GM06990 (cell line): ENCODE results near the gene SLCO3A1.

Experiments used
- DNase-seq: peaks from one replicate; pipeline ENCODE4 v3.0.0-alpha.2; 2011; ENCODE audit not compliant: insufficient read length; ENCODE audit errors: extremely low read depth
- H3K27me3 ChIP-seq: replicated peaks from 2 replicates; pipeline ENCODE4 v1.6.0; 2011; ENCODE audit warnings: low read length; ENCODE audit not compliant: control insufficient read depth, insufficient read depth
- H3K36me3 ChIP-seq: 2 replicates; pipeline ENCODE4 v1.5.1; 2011; ENCODE audit warnings: low read length; ENCODE audit not compliant: control insufficient read depth, insufficient read depth
- H3K4me3 ChIP-seq: replicated peaks from 2 replicates; pipeline ENCODE4 v1.5.1; 2011; ENCODE audit warnings: low read depth, mild to moderate bottlenecking, control low read depth, low read length
- CTCF ChIP-seq: IDR thresholded peaks from 2 replicates; pipeline ENCODE4 v1.5.1; 2011; ENCODE audit warnings: low read length, control low read depth, mild to moderate bottlenecking, inconsistent platforms; ENCODE audit not compliant: insufficient read depth, poor library complexity, severe bottlenecking

The SLCO3A1 gene

GRCh38 chr15:92115834-92116233, 262.3 kb downstream of the SLCO3A1 start:
- no peak overlapping the region for H3K4me3 ChIP-seq
- no peaks in the 10 kb centered on the region for H3K27me3 ChIP-seq
- TF ChIP-seq CTCF, result no peak
- H3K36me3 ChIP-seq, result no peaks in the 10 kb centered on the region
- no peak for DNase-seq

- no peaks in the 10 kb centered on the region for H3K36me3 ChIP-seq
- H3K4me3 ChIP-seq, result no peak overlapping the region
- no peak for DNase-seq
- TF ChIP-seq CTCF, result no peak
- H3K27me3 ChIP-seq, result no peaks in the 10 kb centered on the region
Measured at GRCh38 chr15:92116330-92116729, 262.8 kb downstream of the SLCO3A1 start.

GRCh38 chr15:92117261-92117731, 263.8 kb downstream of the SLCO3A1 start:
- TF ChIP-seq CTCF, result no peak
- no peak for DNase-seq
- H3K27me3 ChIP-seq, result no peaks in the 10 kb centered on the region
- H3K36me3 ChIP-seq, result no peaks in the 10 kb centered on the region
- H3K4me3 ChIP-seq, result no peak overlapping the region

GRCh38 chr15:92118162-92118935, 264.8 kb downstream of the SLCO3A1 start:
- H3K27me3 ChIP-seq, result no peaks in the 10 kb centered on the region
- TF ChIP-seq CTCF, result no peak
- no peak for DNase-seq

GRCh38 chr15:92118936-92119325, 265.4 kb downstream of the SLCO3A1 start:
- Histone ChIP-seq H3K36me3 (no peaks in the 10 kb centered on the region), H3K27me3 (no peaks in the 10 kb centered on the region), H3K4me3 (no peak overlapping the region)
- TF ChIP-seq CTCF, result no peak
- DNase-seq, result no peak

More at GRCh38 chr15:92118162-92118935, 264.8 kb downstream of the SLCO3A1 start:
- H3K36me3 ChIP-seq, result no peaks in the 10 kb centered on the region
- no peak overlapping the region for H3K4me3 ChIP-seq
